ENCODE results near the gene ARHGAP22. TPM values are rescaled to one million over a fixed set of nuclear protein-coding genes. Genes with fewer than 3 reads are reported as not detected.

ARHGAP22 gene
- total RNA-seq, 1 donor from 2014 or later = 3.8 TPM

DNA sequence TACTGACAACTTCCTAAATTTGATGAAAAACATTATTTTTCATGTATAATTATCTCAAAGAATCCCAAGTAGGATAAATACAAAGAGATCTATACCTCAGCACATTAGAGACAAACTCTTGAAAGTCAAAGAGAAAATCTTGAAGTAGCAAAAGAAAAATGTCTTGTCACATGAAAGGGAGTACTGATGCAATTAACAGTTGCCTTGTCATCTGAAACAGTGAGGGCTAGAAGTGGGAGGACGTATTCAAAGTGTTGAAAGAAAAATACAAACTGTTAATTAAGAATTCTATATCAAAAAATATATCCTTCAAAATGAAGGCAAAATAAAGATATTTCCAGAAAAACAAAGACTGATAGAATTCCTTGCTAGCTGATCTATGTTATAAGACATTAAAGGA, 35.5 kb upstream of the ARHGAP22 start:
- no peak for DNase-seq (ENCODE audit: low spot score, unreplicated experiment)
- Mint-ChIP-seq H3K27ac (no peak overlapping the region), H3K4me3 (ENCODE audit: low read depth) (no peak overlapping the region), H3K36me3 (ENCODE audit: insufficient read depth) (no peaks in the 10 kb centered on the region), H3K4me1 (ENCODE audit: low read depth) (no peaks in the 10 kb centered on the region), H3K27me3 (peaks cover 3% of the 10 kb centered on the region), H3K9me3 (ENCODE audit: low read depth) (peaks cover 11% of the 10 kb centered on the region)
- TF ChIP-seq, protein P1, sequence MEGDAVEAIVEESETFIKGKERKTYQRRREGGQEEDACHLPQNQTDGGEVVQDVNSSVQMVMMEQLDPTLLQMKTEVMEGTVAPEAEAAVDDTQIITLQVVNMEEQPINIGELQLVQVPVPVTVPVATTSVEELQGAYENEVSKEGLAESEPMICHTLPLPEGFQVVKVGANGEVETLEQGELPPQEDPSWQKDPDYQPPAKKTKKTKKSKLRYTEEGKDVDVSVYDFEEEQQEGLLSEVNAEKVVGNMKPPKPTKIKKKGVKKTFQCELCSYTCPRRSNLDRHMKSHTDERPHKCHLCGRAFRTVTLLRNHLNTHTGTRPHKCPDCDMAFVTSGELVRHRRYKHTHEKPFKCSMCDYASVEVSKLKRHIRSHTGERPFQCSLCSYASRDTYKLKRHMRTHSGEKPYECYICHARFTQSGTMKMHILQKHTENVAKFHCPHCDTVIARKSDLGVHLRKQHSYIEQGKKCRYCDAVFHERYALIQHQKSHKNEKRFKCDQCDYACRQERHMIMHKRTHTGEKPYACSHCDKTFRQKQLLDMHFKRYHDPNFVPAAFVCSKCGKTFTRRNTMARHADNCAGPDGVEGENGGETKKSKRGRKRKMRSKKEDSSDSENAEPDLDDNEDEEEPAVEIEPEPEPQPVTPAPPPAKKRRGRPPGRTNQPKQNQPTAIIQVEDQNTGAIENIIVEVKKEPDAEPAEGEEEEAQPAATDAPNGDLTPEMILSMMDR (IDR thresholded peaks at IDR 0.05; ENCODE audit: unreplicated experiment) = no peak

DNA sequence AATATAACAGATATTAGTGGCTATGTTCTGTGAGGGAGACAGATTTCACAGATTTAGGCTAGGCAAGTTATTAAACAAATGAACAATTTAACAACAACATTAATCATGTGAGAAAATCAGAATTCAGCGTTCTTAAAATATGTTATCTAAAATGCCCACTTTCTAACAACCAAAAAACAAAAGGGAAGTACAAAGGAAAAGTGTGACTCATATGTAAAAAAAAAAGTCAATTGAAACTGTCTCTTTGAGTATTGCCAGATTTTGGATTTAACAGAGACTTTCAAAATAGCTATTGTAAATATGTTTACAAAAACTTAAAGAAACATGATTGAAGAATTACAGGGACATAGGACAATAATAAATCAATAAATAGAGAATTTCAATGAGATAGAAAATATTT, 34.8 kb upstream of the ARHGAP22 start:
- Mint-ChIP-seq H3K27ac (no peak overlapping the region), H3K4me3 (ENCODE audit: low read depth) (no peak overlapping the region), H3K36me3 (ENCODE audit: insufficient read depth) (no peaks in the 10 kb centered on the region), H3K9me3 (ENCODE audit: low read depth) (peaks cover 11% of the 10 kb centered on the region), H3K27me3 (peaks cover 3% of the 10 kb centered on the region), H3K4me1 (ENCODE audit: low read depth) (no peaks in the 10 kb centered on the region)
- DNase-seq (ENCODE audit: low spot score, unreplicated experiment) = no peak
- TF ChIP-seq, protein P1 (IDR thresholded peaks at IDR 0.05; ENCODE audit: unreplicated experiment) = no peak

DNA sequence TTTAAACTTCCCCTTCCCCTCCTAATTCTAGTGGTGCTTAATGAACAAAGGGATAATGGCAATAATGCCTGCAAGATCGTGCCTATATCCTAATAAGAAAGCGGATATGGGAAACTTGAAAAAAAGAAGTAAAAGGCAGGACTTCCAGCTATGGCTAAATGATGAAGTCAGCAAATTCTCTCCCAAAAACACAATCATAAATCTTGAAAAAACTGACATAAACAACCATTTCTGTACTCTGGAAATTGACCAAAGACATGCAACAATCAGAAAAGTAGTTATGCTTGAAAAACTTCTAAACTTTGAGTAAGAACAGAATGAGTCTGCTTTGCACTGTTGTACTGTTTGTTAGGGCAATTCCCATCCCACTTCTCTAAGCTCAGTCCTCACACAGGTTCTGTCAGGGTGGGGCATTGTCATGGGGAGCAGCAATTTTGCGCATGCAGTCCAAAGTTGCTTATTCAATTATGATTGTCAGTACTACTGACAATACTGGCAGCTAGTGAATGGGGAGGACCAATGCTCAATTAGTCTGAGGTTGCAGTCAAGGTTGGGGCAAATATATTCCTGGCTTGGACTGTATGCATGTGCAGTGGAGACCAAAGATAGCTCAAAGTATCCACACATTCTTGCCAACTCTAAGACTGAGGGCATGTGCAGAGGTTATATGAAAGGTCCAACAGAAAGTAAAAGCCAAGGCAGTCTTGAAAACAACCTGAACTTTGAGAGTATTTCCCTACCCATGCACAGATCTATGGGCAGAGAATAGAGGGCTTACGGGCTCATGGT, 34.1 kb upstream of the ARHGAP22 start:
- no peaks in the 10 kb centered on the region for H3K4me1 Mint-ChIP-seq (ENCODE audit: low read depth)
- H3K36me3 Mint-ChIP-seq (ENCODE audit: insufficient read depth) = no peaks in the 10 kb centered on the region
- H3K9me3 Mint-ChIP-seq (ENCODE audit: low read depth) = peaks cover 11% of the 10 kb centered on the region
- H3K4me3 Mint-ChIP-seq (ENCODE audit: low read depth) = no peak overlapping the region
- TF ChIP-seq, protein P1 (IDR thresholded peaks at IDR 0.05; ENCODE audit: unreplicated experiment) = no peak
- no peak overlapping the region for H3K27ac Mint-ChIP-seq
- DNase-seq (ENCODE audit: low spot score, unreplicated experiment) = no peak
- peaks cover 3% of the 10 kb centered on the region for H3K27me3 Mint-ChIP-seq

DNA sequence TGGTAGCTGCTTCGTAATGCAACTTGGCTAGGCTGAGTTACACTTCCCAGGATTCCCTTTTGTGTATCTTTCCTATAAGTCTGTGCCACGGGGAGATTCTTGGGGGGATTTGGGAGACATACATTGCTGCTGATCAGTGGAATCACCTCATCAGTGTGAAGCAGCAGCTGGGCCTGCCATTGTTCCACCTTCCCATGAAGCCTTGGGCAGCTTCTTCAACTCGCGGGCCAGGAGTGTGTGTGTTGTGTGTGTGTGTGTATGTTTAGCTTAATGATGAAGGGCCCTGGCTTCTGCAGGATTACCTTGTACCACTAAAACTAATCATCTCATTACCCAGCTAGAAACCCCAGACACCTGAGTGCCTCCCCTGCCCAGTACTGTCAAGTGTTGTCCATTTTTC, 33.3 kb upstream of the ARHGAP22 start:
- peaks cover 11% of the 10 kb centered on the region for H3K9me3 Mint-ChIP-seq (ENCODE audit: low read depth)
- H3K27ac Mint-ChIP-seq = no peak overlapping the region
- H3K4me1 Mint-ChIP-seq (ENCODE audit: low read depth) = no peaks in the 10 kb centered on the region
- H3K36me3 Mint-ChIP-seq (ENCODE audit: insufficient read depth) = no peaks in the 10 kb centered on the region
- DNase-seq (ENCODE audit: low spot score, unreplicated experiment) = no peak
- peaks cover 3% of the 10 kb centered on the region for H3K27me3 Mint-ChIP-seq
- H3K4me3 Mint-ChIP-seq (ENCODE audit: low read depth) = no peak overlapping the region
- TF ChIP-seq, protein P1 (IDR thresholded peaks at IDR 0.05; ENCODE audit: unreplicated experiment) = no peak

DNA sequence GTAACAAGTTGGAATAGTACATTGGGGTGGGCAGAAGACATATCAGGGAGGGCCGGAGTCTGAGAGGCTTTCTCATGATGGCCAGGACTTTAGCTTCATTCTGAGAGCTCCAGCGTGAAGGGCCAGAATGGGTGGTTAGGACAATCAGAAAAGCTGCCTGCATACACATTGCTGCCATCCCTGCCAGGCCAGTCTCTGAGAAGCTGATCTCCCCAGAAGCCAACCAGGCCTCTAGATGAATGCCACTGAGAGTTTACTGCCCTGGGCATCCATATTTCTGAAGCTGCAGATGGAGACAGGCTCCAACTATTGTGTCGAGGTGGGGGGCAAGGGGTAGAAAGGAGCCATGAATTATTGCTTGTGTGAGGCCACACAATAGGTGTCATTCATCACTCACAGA, 32.0 kb upstream of the ARHGAP22 start:
- Mint-ChIP-seq H3K4me1 (ENCODE audit: low read depth) (no peaks in the 10 kb centered on the region), H3K9me3 (ENCODE audit: low read depth) (peaks cover 11% of the 10 kb centered on the region), H3K27ac (no peak overlapping the region), H3K27me3 (peaks cover 3% of the 10 kb centered on the region), H3K4me3 (ENCODE audit: low read depth) (no peak overlapping the region), H3K36me3 (ENCODE audit: insufficient read depth) (no peaks in the 10 kb centered on the region)
- TF ChIP-seq, protein P1 (IDR thresholded peaks at IDR 0.05; ENCODE audit: unreplicated experiment) = no peak
- no peak for DNase-seq (ENCODE audit: low spot score, unreplicated experiment)
